Naive thymus-derived CD8-positive, alpha-beta T cell (primary cell): ENCODE data around the gene BABAM1. TPM values are rescaled to one million over a fixed set of nuclear protein-coding genes. Genes with fewer than 3 reads are reported as not detected.

Experiments
- polyA plus RNA-seq, 3 donors: library from polyadenylated mRNA; unstranded; fragments of 300-500 nt; fragmentation: Illumina TruSeq; gene quantifications; one replicate each; pipeline ENCODE4 v1.2.3, GENCODE V29; 2021
- total RNA-seq, 8 experiments: library from RNA in 2 of 8; stranded (reverse) in 2 of 8; gene quantifications; one replicate each; pipeline ENCODE4 v1.2.3 and lab custom pipeline; 2021 to 2026

The BABAM1 gene
- total and polyA plus RNA-seq, 5 experiments from 2014 or later = 102 to 106 (median 105) TPM

Other genes with a start within 250 kb of the BABAM1 start
- gene CPAMD8, start 240.6 kb upstream of the BABAM1 start, total RNA-seq = 1 to 10 TPM; 6.4 to 7.5 TPM
- gene CPAMD8, start 240.6 kb upstream of the BABAM1 start, polyA plus RNA-seq = 1 to 10 TPM in 2 of 3 donors, under 1 TPM in 1; 0.89 to 2.1 (median 1.1) TPM
- gene HAUS8, start 192.0 kb upstream of the BABAM1 start, total RNA-seq = 10 to 100 TPM; 18.3 to 20.4 TPM
- gene HAUS8, start 192.0 kb upstream of the BABAM1 start, polyA plus RNA-seq = 10 to 100 TPM in 1 of 3 donors, 1 to 10 TPM in 2; 5.3 to 11.9 (median 5.9) TPM
- 100 to 1,000 TPM; 169 to 171 TPM for gene MYO9B, start 191.7 kb upstream of the BABAM1 start, total RNA-seq
- 10 to 100 TPM in 1 of 3 donors, 1 to 10 TPM in 2; 3.3 to 22.3 (median 8.0) TPM for gene MYO9B, start 191.7 kb upstream of the BABAM1 start, polyA plus RNA-seq
- 10 to 100 TPM; 49.7 to 56.7 TPM for gene USE1, start 52.1 kb upstream of the BABAM1 start, total RNA-seq
- gene USE1, start 52.1 kb upstream of the BABAM1 start, polyA plus RNA-seq = 10 to 100 TPM; 50.4 to 69.0 (median 57.0) TPM
- 10 to 100 TPM; 38.9 to 42.3 TPM for gene OCEL1, start 41.2 kb upstream of the BABAM1 start, total RNA-seq
- 10 to 100 TPM; 21.9 to 52.4 (median 40.1) TPM for gene OCEL1, start 41.2 kb upstream of the BABAM1 start, polyA plus RNA-seq
- gene NR2F6, start 21.5 kb upstream of the BABAM1 start, total RNA-seq = 1 to 10 TPM; 1.1 to 1.6 TPM
- gene NR2F6, start 21.5 kb upstream of the BABAM1 start, polyA plus RNA-seq = 1 to 10 TPM in 2 of 3 donors, under 1 TPM in 1; 0.93 to 1.5 (median 1.3) TPM
- gene USHBP1, start 2.7 kb upstream of the BABAM1 start, total RNA-seq = not detected
- not detected for gene USHBP1, start 2.7 kb upstream of the BABAM1 start, polyA plus RNA-seq
- gene ANKLE1, start 14.5 kb downstream of the BABAM1 start, total RNA-seq = 1 to 10 TPM; 2.1 to 3.4 TPM
- 1 to 10 TPM in 2 of 3 donors, under 1 TPM in 1; 0.05 to 1.4 (median 1.0) TPM for gene ANKLE1, start 14.5 kb downstream of the BABAM1 start, polyA plus RNA-seq
- 10 to 100 TPM; 10.4 TPM for gene ABHD8, start 36.0 kb downstream of the BABAM1 start, total RNA-seq
- gene ABHD8, start 36.0 kb downstream of the BABAM1 start, polyA plus RNA-seq = 1 to 10 TPM; 6.4 to 9.2 (median 9.0) TPM
- gene MRPL34, start 38.4 kb downstream of the BABAM1 start, total RNA-seq = 10 to 100 TPM; 69.3 to 71.1 TPM
- gene MRPL34, start 38.4 kb downstream of the BABAM1 start, polyA plus RNA-seq = 100 to 1,000 TPM; 216 to 221 (median 221) TPM
- 10 to 100 TPM; 31.2 to 32.2 TPM for gene DDA1, start 42.1 kb downstream of the BABAM1 start, total RNA-seq
- gene DDA1, start 42.1 kb downstream of the BABAM1 start, polyA plus RNA-seq = 10 to 100 TPM; 23.7 to 32.6 (median 23.9) TPM
- 10 to 100 TPM; 15.7 to 18.4 TPM for gene ANO8, start 67.4 kb downstream of the BABAM1 start, total RNA-seq
- gene ANO8, start 67.4 kb downstream of the BABAM1 start, polyA plus RNA-seq = under 1 TPM; 0.08 to 0.29 (median 0.20) TPM
- gene GTPBP3, start 70.1 kb downstream of the BABAM1 start, total RNA-seq = 10 to 100 TPM; 51.4 to 55.6 TPM
- gene GTPBP3, start 70.1 kb downstream of the BABAM1 start, polyA plus RNA-seq = 10 to 100 TPM in 2 of 3 donors, 1 to 10 TPM in 1; 6.6 to 13.6 (median 10.3) TPM
- not detected for gene PLVAP, start 109.9 kb downstream of the BABAM1 start, total RNA-seq
- not detected for gene PLVAP, start 109.9 kb downstream of the BABAM1 start, polyA plus RNA-seq
- 1 to 10 TPM; 2.4 to 3.4 TPM for gene CCDC194, start 126.8 kb downstream of the BABAM1 start, total RNA-seq
- gene CCDC194, start 126.8 kb downstream of the BABAM1 start, polyA plus RNA-seq = not detected
- 10 to 100 TPM; 41.8 to 45.0 TPM for gene BST2, start 138.2 kb downstream of the BABAM1 start, total RNA-seq
- gene BST2, start 138.2 kb downstream of the BABAM1 start, polyA plus RNA-seq = 100 to 1,000 TPM; 132 to 178 (median 144) TPM
- 10 to 100 TPM; 28.1 to 30.0 TPM for gene MVB12A, start 152.6 kb downstream of the BABAM1 start, total RNA-seq
- 10 to 100 TPM; 24.3 to 34.6 (median 31.0) TPM for gene MVB12A, start 152.6 kb downstream of the BABAM1 start, polyA plus RNA-seq
- not detected for gene TMEM221, start 181.2 kb downstream of the BABAM1 start, total RNA-seq
- gene TMEM221, start 181.2 kb downstream of the BABAM1 start, polyA plus RNA-seq = under 1 TPM in 1 of 3 donors, not detected in 2; 0.13 TPM
- gene NXNL1, start 193.5 kb downstream of the BABAM1 start, total RNA-seq = not detected
- not detected for gene NXNL1, start 193.5 kb downstream of the BABAM1 start, polyA plus RNA-seq
- 10 to 100 TPM in 1 of 2 experiments, 1 to 10 TPM in 1; 9.4 to 10.9 TPM for gene SLC27A1, start 203.1 kb downstream of the BABAM1 start, total RNA-seq
- 10 to 100 TPM; 12.5 to 14.6 (median 13.8) TPM for gene SLC27A1, start 203.1 kb downstream of the BABAM1 start, polyA plus RNA-seq
- gene PGLS, start 244.2 kb downstream of the BABAM1 start, total RNA-seq = 10 to 100 TPM; 78.8 to 82.6 TPM
- gene PGLS, start 244.2 kb downstream of the BABAM1 start, polyA plus RNA-seq = 10 to 100 TPM; 68.9 to 73.4 (median 73.0) TPM